ENCODE measurements around the gene ARHGDIG. TPM values are rescaled to one million over a fixed set of nuclear protein-coding genes. Genes with fewer than 3 reads are reported as not detected.

Gene ARHGDIG
- total RNA-seq, 1 donor from 2014 or later, result 5.0 TPM

GRCh38 chr16:261031-261691 is 19.2 kb upstream of the ARHGDIG start:
- TF ChIP-seq CTCF (IDR thresholded peaks at IDR 0.05; ENCODE audit: insufficient read depth, low read depth, low read length), result no peak
- no peak for TF ChIP-seq EZH2 (IDR thresholded peaks at IDR 0.05; ENCODE audit: insufficient read depth, low read length)
- Histone ChIP-seq H2AFZ (ENCODE audit: low read depth, low read length) (no peak overlapping the region), H3K36me3 (ENCODE audit: insufficient read depth, low read length) (no peaks in the 10 kb centered on the region), H3K4me2 (ENCODE audit: low read length) (no peak overlapping the region), H3K27ac (ENCODE audit: low read depth, low read length) (no peak overlapping the region), H3K4me1 (ENCODE audit: insufficient read depth, low read length) (no peaks in the 10 kb centered on the region), H3K27me3 (ENCODE audit: insufficient read depth, low read length) (no peaks in the 10 kb centered on the region), H3K4me3 (ENCODE audit: insufficient read depth, low read depth, low read length) (no peak overlapping the region), H3K79me2 (ENCODE audit: insufficient read depth, low read length) (no peaks in the 10 kb centered on the region), H3K9me3 (ENCODE audit: insufficient read depth, low read depth, low read length) (no peaks in the 10 kb centered on the region), H3K9ac (ENCODE audit: low read length) (no peak overlapping the region), H4K20me1 (ENCODE audit: insufficient read depth, low read length) (no peaks in the 10 kb centered on the region)
- DNase-seq (ENCODE audit: low read depth), result no peak
- Mint-ChIP-seq H3K36me3 (ENCODE audit: low read depth, unreplicated experiment) (peaks cover 29% of the 10 kb centered on the region), H3K27me3 (ENCODE audit: low read depth, unreplicated experiment) (no peaks in the 10 kb centered on the region), H3K27ac (ENCODE audit: unreplicated experiment) (no peak overlapping the region), H3K4me3 (ENCODE audit: unreplicated experiment) (no peak overlapping the region), H3K4me1 (ENCODE audit: low read depth, unreplicated experiment) (no peaks in the 10 kb centered on the region), H3K9me3 (ENCODE audit: unreplicated experiment) (no peaks in the 10 kb centered on the region)
- FAIRE-seq, result no peak

- no peaks in the 10 kb centered on the region for H3K79me2 ChIP-seq (ENCODE audit: insufficient read depth, low read length)
- H2AFZ ChIP-seq (ENCODE audit: low read depth, low read length), result no peak overlapping the region
- no peaks in the 10 kb centered on the region for H3K9me3 Mint-ChIP-seq (ENCODE audit: unreplicated experiment)
- no peak overlapping the region for H3K27ac ChIP-seq (ENCODE audit: low read depth, low read length)
- no peak for TF ChIP-seq EZH2 (IDR thresholded peaks at IDR 0.05; ENCODE audit: insufficient read depth, low read length)
- H3K4me1 Mint-ChIP-seq (ENCODE audit: low read depth, unreplicated experiment), result no peaks in the 10 kb centered on the region
- DNase-seq (ENCODE audit: low read depth) (no peak), FAIRE-seq (no peak)
- H3K4me2 ChIP-seq (ENCODE audit: low read length), result no peak overlapping the region
- H3K9me3 ChIP-seq (ENCODE audit: insufficient read depth, low read depth, low read length), result no peaks in the 10 kb centered on the region
- H3K9ac ChIP-seq (ENCODE audit: low read length), result no peak overlapping the region
- H3K36me3 Mint-ChIP-seq (ENCODE audit: low read depth, unreplicated experiment), result peaks cover 29% of the 10 kb centered on the region
- no peak overlapping the region for H3K27ac Mint-ChIP-seq (ENCODE audit: unreplicated experiment)
- no peaks in the 10 kb centered on the region for H3K36me3 ChIP-seq (ENCODE audit: insufficient read depth, low read length)
- H3K4me3 Mint-ChIP-seq (ENCODE audit: unreplicated experiment), result no peak overlapping the region
- no peaks in the 10 kb centered on the region for H4K20me1 ChIP-seq (ENCODE audit: insufficient read depth, low read length)
- H3K27me3 ChIP-seq (ENCODE audit: insufficient read depth, low read length), result no peaks in the 10 kb centered on the region
- no peak overlapping the region for H3K4me3 ChIP-seq (ENCODE audit: insufficient read depth, low read depth, low read length)
- H3K27me3 Mint-ChIP-seq (ENCODE audit: low read depth, unreplicated experiment), result no peaks in the 10 kb centered on the region
- H3K4me1 ChIP-seq (ENCODE audit: insufficient read depth, low read length), result no peaks in the 10 kb centered on the region
Observed at GRCh38 chr16:262121-262745, 18.2 kb upstream of the ARHGDIG start.

- Mint-ChIP-seq H3K4me3 (ENCODE audit: unreplicated experiment) (no peak overlapping the region), H3K9me3 (ENCODE audit: unreplicated experiment) (no peaks in the 10 kb centered on the region), H3K4me1 (ENCODE audit: low read depth, unreplicated experiment) (no peaks in the 10 kb centered on the region), H3K27ac (ENCODE audit: unreplicated experiment) (no peak overlapping the region), H3K27me3 (ENCODE audit: low read depth, unreplicated experiment) (peaks cover 2% of the 10 kb centered on the region), H3K36me3 (ENCODE audit: low read depth, unreplicated experiment) (peaks cover 29% of the 10 kb centered on the region)
- Histone ChIP-seq H3K36me3 (ENCODE audit: insufficient read depth, low read length) (no peaks in the 10 kb centered on the region), H3K79me2 (ENCODE audit: insufficient read depth, low read length) (no peaks in the 10 kb centered on the region), H3K4me3 (ENCODE audit: insufficient read depth, low read depth, low read length) (no peak overlapping the region), H3K9ac (ENCODE audit: low read length) (no peak overlapping the region), H4K20me1 (ENCODE audit: insufficient read depth, low read length) (no peaks in the 10 kb centered on the region), H3K9me3 (ENCODE audit: insufficient read depth, low read depth, low read length) (no peaks in the 10 kb centered on the region), H3K27me3 (ENCODE audit: insufficient read depth, low read length) (no peaks in the 10 kb centered on the region), H3K4me1 (ENCODE audit: insufficient read depth, low read length) (no peaks in the 10 kb centered on the region), H3K4me2 (ENCODE audit: low read length) (no peak overlapping the region), H3K27ac (ENCODE audit: low read depth, low read length) (no peak overlapping the region), H2AFZ (ENCODE audit: low read depth, low read length) (no peak overlapping the region)
- no peak for TF ChIP-seq CTCF (IDR thresholded peaks at IDR 0.05; ENCODE audit: insufficient read depth, low read depth, low read length)
- TF ChIP-seq EZH2 (IDR thresholded peaks at IDR 0.05; ENCODE audit: insufficient read depth, low read length), result no peak
- FAIRE-seq, result no peak
- no peak for DNase-seq (ENCODE audit: low read depth)
Observed at GRCh38 chr16:263182-263774, 17.1 kb upstream of the ARHGDIG start.
